OCI-LY3 (cell line): Measurements from ENCODE around the gene RAB5B.
"Not testable (repeated sequence)": the region's sequence is repeated elsewhere in the genome, so short reads cannot be mapped to it uniquely, and the experiment has no call there.

Source experiments
- H2AFZ ChIP-seq: fragments of 200-600, 300-600 bp; shearing (Covaris generic); 2 replicates; pipeline ENCODE4 v1.6.0; 2014; ENCODE audit warnings: antibody characterized with exemption, low read depth, low read length
- H3K27ac ChIP-seq: fragments of 200-600, 300-600 bp; sonication (generic); 2 replicates; pipeline ENCODE4 v1.5.1; 2014; ENCODE audit warnings: mild to moderate bottlenecking, low read length, moderate library complexity, mixed read lengths
- H3K27me3 ChIP-seq: fragments of 200-600, 300-600 bp; sonication (generic); 2 replicates; pipeline ENCODE4 v1.6.1; 2014; ENCODE audit warnings: low read depth, low read length, mixed read lengths
- H3K36me3 ChIP-seq: fragments of 200-600, 300-600 bp; sonication (generic); replicated peaks from 2 replicates; pipeline ENCODE3; 2014; ENCODE audit warnings: low read depth, low read length, mixed read lengths
- H3K4me1 ChIP-seq: fragments of 300-600, 200-600 bp; sonication (generic); 2 replicates; pipeline ENCODE4 v1.6.1; 2014; ENCODE audit warnings: low read length, mixed read lengths
- H3K4me2 ChIP-seq: fragments of 200-600, 300-600 bp; sonication (generic); 2 replicates; pipeline ENCODE4 v1.6.1; 2014; ENCODE audit warnings: low read length, mixed read lengths
- H3K4me3 ChIP-seq: fragments of 300-600, 200-600 bp; sonication (generic); 2 replicates; pipeline ENCODE4 v1.5.1; 2014; ENCODE audit warnings: antibody characterized with exemption, mild to moderate bottlenecking, low read length, moderate library complexity
- H3K79me2 ChIP-seq: fragments of 300-600, 200-600 bp; shearing (Covaris generic); 2 replicates; pipeline ENCODE4 v1.6.1; 2014; ENCODE audit warnings: mild to moderate bottlenecking, low read length, mixed read lengths
- H3K9ac ChIP-seq: fragments of 300-600, 200-600 bp; shearing (Covaris generic); 2 replicates; pipeline ENCODE4 v1.6.0; 2014; ENCODE audit warnings: mild to moderate bottlenecking, low read length, moderate library complexity
- H3K9me3 ChIP-seq: fragments of 200-600, 300-600 bp; shearing (Covaris generic); 2 replicates; pipeline ENCODE4 v1.6.1; 2014; ENCODE audit warnings: low read length, mixed read lengths; ENCODE audit not compliant: insufficient read depth
- H4K20me1 ChIP-seq: fragments of 200-600, 300-600 bp; sonication (generic); 2 replicates; pipeline ENCODE4 v1.6.1; 2016; ENCODE audit warnings: low read length, mixed read lengths; ENCODE audit not compliant: insufficient read depth
- EZH2phosphoT487 ChIP-seq: fragments of 200-600 bp; shearing (Covaris generic); IDR thresholded peaks from 2 replicates; pipeline ENCODE4 v1.6.1; 2018; ENCODE audit warnings: antibody characterized with exemption, mixed run types, low read depth
- TF ChIP-seq, protein P1 (sequence below): fragments of 200-600, 300-600 bp; sonication (generic); IDR thresholded peaks from 2 replicates; pipeline ENCODE4 v1.5.1; 2014; ENCODE audit warnings: antibody characterized with exemption, low read length, low read depth

RAB5B gene

GRCh38 chr12:55995366-55995765, 21.5 kb downstream of the RAB5B start:
- H3K27me3 ChIP-seq = no peaks in the 10 kb centered on the region
- no peak overlapping the region for H3K4me3 ChIP-seq
- no peaks in the 10 kb centered on the region for H3K79me2 ChIP-seq
- no peak overlapping the region for H2AFZ ChIP-seq
- no peak overlapping the region for H3K27ac ChIP-seq
- no peak overlapping the region for H3K4me2 ChIP-seq
- H3K9ac ChIP-seq = no peak overlapping the region
- H4K20me1 ChIP-seq = no peaks in the 10 kb centered on the region
- no peak for TF ChIP-seq EZH2phosphoT487
- TF ChIP-seq, protein P1, sequence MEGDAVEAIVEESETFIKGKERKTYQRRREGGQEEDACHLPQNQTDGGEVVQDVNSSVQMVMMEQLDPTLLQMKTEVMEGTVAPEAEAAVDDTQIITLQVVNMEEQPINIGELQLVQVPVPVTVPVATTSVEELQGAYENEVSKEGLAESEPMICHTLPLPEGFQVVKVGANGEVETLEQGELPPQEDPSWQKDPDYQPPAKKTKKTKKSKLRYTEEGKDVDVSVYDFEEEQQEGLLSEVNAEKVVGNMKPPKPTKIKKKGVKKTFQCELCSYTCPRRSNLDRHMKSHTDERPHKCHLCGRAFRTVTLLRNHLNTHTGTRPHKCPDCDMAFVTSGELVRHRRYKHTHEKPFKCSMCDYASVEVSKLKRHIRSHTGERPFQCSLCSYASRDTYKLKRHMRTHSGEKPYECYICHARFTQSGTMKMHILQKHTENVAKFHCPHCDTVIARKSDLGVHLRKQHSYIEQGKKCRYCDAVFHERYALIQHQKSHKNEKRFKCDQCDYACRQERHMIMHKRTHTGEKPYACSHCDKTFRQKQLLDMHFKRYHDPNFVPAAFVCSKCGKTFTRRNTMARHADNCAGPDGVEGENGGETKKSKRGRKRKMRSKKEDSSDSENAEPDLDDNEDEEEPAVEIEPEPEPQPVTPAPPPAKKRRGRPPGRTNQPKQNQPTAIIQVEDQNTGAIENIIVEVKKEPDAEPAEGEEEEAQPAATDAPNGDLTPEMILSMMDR = no peak
- H3K9me3 ChIP-seq = no peaks in the 10 kb centered on the region
- H3K36me3 ChIP-seq = peaks cover 21% of the 10 kb centered on the region
- H3K4me1 ChIP-seq = no peaks in the 10 kb centered on the region

GRCh38 chr12:55996201-55996714, 22.4 kb downstream of the RAB5B start:
- Histone ChIP-seq H3K4me3 (peak overlapping the region; percentile 30; the same call in 1 of the 2 replicates), H3K4me2 (no peak overlapping the region; the same call in 1 of the 2 replicates), H3K79me2 (no peaks in the 10 kb centered on the region), H3K36me3 (peaks cover 12% of the 10 kb centered on the region), H2AFZ (no peak overlapping the region), H3K27me3 (no peaks in the 10 kb centered on the region), H3K4me1 (peaks cover 1% of the 10 kb centered on the region; the same call in 1 of the 2 replicates), H4K20me1 (no peaks in the 10 kb centered on the region), H3K9me3 (no peaks in the 10 kb centered on the region), H3K27ac (no peak overlapping the region), H3K9ac (no peak overlapping the region)
- TF ChIP-seq, protein P1 = peak; percentile 94
- TF ChIP-seq EZH2phosphoT487 = no peak

DNA sequence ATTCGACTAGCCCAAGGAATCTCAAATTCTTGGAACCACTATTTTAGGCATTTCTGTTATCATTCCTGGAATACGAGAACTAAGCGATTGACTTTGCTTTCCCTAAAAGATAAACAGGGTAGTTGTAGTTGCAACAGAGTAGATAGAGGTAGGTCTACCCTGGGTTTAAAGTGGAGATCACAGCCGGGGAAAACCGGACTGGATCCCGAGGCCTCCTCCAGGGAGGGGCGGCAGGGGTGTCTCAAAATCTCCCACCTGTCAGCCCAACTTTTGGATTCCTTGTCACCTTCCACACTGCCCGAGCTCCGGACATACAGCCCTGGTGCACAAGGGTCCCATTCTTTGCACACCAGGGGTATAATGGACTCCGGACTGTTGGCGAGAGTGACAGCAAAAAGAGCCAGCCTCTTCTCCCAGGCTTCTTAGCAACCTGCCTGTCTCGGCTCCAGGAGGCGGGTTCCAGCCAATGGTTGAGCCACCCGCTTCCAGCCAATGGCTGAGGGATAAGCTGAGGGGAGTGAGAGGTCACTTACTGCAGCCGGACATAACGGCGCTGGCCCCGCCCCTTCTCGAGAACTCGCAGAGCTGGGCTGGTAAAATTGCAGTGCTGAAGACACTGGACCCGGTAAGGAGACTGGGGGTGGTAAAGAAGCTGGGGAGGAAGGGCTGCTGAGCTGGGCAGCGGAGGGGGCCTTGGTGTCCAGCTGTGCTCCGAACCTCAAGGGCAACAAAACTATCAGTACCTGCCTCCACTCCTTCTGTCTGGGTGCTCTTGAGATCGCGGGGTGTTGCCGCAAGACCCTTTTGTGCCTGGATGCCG, 23.0 kb downstream of the RAB5B start, which contains the start of gene SUOX:
Gene SUOX, plus strand, starts transcription at position 562 of the 820 bp plus-strand sequence. CDS start 4,946 bp downstream, outside the sequence.
- H3K36me3 ChIP-seq = peaks cover 7% of the 10 kb centered on the region
- no peaks in the 10 kb centered on the region for H4K20me1 ChIP-seq
- H3K79me2 ChIP-seq = no peaks in the 10 kb centered on the region
- no peaks in the 10 kb centered on the region for H3K27me3 ChIP-seq
- peak within 1 kb of the TSS; percentile 50 for H3K4me2 ChIP-seq
- H3K27ac ChIP-seq = no peak within 1 kb of the TSS
- no peak within 1 kb of the TSS for H2AFZ ChIP-seq
- peaks cover 6% of the 10 kb centered on the region for H3K4me1 ChIP-seq
- H3K4me3 ChIP-seq = peak within 1 kb of the TSS; percentile 30
- TF ChIP-seq, protein P1 = no peak
- no peak for TF ChIP-seq EZH2phosphoT487
- no peak within 1 kb of the TSS for H3K9ac ChIP-seq
- no peaks in the 10 kb centered on the region for H3K9me3 ChIP-seq

- H3K4me1 ChIP-seq = peaks cover 6% of the 10 kb centered on the region
- no peaks in the 10 kb centered on the region for H3K27me3 ChIP-seq
- H3K9ac ChIP-seq = no peak overlapping the region
- H3K4me3 ChIP-seq = peak overlapping the region; percentile 30; the same call in 1 of the 2 replicates
- no peaks in the 10 kb centered on the region for H4K20me1 ChIP-seq
- H3K9me3 ChIP-seq = no peaks in the 10 kb centered on the region
- H3K4me2 ChIP-seq = no peak overlapping the region
- H3K79me2 ChIP-seq = no peaks in the 10 kb centered on the region
- H3K27ac ChIP-seq = no peak overlapping the region
- peaks cover 5% of the 10 kb centered on the region for H3K36me3 ChIP-seq
- no peak for TF ChIP-seq EZH2phosphoT487
- TF ChIP-seq, protein P1 = no peak
- no peak overlapping the region for H2AFZ ChIP-seq
Measured at GRCh38 chr12:55997535-55997859, 23.6 kb downstream of the RAB5B start.

GRCh38 chr12:55999522-55999921, 25.6 kb downstream of the RAB5B start:
- not testable (repeated sequence) for H3K4me3 ChIP-seq, H3K9me3 ChIP-seq, H3K27ac ChIP-seq, H3K36me3 ChIP-seq, H3K79me2 ChIP-seq, H3K4me2 ChIP-seq, H3K9ac ChIP-seq, H3K4me1 ChIP-seq, H2AFZ ChIP-seq, H3K27me3 ChIP-seq, H4K20me1 ChIP-seq

GRCh38 chr12:55999999-56000540, 26.2 kb downstream of the RAB5B start:
- not testable (repeated sequence) for H4K20me1 ChIP-seq, H3K4me1 ChIP-seq, H3K4me3 ChIP-seq, H3K9me3 ChIP-seq, H2AFZ ChIP-seq, H3K9ac ChIP-seq, H3K36me3 ChIP-seq, H3K27ac ChIP-seq, H3K79me2 ChIP-seq, H3K4me2 ChIP-seq, H3K27me3 ChIP-seq
